COR-L47 (cell line): ENCODE data around the gene SCN10A.

Experiments used
- DNase-seq: peaks from one replicate; lab custom pipeline; 2025; lab: John Stamatoyannopoulos, UW

SCN10A gene

DNA sequence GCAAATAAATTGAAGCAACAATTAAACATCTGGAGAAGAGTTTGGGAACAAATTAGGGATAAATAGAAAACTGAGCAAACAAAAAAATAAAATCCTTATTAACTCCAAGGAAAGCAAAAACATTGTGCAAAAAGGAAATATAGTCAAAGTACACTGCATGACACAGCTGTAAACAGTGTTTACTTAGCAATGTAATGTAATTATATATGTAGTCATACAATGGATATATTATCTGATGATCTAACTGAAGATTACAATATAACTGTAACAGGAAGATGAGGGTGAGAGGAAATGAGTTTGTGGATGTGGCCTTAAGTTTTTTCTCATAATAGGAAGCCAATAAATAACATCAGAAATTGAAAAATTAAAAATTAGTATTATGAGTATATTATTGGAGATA, 42.5 kb downstream of the SCN10A start:
- DNase-seq, result no peak

DNA sequence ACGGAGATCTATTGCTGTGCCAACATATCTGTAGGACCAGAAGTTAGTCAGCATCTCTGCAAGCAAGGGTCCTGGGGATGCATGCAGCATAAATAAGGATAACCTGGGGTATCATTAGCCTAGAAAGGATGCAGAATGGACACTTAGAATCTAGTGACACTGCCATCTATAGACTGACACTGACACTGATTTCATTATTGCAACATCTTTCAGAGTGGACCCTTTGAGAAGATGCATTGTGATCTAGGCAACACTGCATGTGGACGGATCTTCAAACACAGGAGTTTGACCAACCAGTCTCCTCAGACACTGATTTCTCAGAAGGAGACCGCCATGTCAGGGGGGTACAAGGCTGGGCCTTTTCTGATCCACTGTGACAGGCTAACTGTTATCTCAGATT, 52.4 kb downstream of the SCN10A start:
- DNase-seq, result no peak

DNA sequence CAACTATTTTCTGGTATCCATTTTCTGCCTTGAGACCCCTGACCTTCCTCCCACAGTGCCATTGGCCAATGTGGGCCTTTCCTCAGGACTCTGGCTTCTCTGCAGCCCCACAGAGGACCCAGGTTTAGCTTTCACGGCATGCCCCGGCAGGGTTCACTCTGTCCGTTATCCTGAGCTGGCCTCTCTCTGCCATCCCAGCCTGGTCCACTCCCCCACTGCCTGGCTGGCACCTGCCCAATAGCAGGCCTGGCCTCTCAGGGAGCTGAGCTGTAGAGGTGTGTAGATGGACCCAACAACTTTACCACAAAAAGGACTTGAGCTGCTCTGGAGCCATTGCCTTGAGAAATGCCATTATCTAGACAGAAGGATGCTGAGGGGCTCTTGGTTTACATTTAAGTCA, 57.5 kb downstream of the SCN10A start:
- DNase-seq, result no peak

DNA sequence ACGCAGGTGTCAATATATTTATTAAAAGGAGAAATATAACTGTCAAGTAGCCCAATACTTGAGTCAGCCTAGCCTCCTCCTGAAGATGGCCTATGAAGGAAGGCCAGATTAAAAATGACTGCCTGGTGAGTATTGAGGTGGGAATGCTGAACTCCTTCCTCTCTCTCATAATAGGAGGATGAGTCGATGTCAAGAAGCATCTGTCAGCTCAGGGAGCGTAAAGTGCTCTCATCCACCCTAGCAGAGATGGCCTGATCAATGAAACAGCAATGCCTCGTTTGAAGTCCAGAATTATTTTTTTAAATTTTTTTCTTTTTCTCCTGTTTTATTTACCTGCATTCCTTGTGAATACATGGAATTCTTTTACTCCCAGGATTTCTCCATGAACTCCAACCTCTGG, 58.3 kb downstream of the SCN10A start:
- no peak for DNase-seq

DNA sequence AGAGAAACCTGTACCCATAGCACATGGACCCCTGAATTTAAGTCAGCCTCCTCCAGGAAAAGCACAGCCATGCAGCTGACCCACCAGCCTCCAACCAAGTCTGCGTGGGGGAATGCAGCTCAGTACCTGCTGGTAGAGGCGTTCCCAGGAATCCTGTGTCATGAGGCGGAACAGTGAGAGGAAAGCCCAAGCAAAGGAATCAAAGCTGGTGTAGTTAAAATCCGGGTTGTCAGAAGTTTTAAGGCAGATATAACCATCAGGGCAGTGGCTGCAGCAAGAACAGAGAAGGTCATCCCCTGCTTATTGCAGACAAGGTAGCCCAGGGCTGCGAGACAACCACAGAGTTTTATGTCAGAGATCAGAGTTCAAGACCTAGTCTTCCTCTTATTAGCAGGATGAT, 59.1 kb downstream of the SCN10A start:
- no peak for DNase-seq

DNA sequence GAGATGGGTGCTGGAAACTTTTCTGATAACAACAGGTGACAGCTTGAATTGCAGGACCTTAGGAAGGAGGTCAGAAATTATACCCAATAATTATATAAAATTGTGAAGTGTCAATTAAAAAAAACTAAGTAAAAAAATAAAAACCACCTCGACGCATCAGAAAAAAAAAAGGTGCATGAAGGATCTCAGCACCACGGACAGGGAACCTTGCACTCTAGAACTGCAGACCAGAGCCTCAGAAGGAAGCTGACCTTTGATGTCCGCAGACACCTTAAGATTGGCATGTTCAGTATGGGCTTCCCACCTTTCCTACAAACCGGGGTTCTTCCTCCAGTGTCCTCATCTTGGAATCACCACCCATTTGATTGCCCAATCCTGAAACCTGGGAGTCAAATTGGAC, 60.9 kb downstream of the SCN10A start:
- DNase-seq, result no peak

DNA sequence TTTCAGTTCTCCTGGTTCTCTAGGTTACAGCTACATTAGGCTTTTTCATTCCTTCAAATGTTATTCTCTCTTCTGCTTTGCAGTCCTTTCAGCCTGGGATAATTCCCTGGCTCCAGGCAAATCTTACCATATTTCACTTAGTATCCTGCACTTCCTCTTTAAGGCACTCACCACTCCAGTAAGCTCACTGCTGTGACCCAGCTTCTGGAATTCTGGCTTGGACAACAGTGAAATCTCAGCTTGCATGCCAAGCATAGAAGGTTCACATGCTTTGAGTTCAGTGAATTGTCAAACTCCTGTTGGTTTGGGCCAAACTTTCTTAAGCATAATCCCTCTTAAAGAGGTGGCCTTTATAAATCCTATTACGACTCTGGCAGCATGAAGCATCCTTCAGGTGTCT, 69.4 kb downstream of the SCN10A start:
- DNase-seq, result no peak

DNA sequence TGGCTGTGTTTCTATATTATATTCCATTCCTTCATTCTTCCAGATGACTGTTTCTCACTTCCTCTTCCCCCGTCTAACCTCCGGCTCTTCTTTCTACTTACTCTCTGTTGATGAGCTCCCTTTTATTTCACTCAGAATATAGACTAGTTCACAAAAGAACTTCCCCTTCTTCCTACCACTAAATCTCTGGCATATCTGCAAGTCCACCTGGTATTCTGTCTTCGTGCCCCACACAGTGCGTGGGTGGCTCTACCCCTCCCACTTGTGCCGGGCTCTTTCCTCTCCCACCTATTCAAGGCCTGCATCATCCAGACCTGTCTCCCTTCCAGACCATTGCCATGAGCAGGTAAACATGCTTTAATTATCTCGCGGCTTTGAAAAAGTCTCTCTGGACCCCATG, 73.0 kb downstream of the SCN10A start:
- no peak for DNase-seq

DNA sequence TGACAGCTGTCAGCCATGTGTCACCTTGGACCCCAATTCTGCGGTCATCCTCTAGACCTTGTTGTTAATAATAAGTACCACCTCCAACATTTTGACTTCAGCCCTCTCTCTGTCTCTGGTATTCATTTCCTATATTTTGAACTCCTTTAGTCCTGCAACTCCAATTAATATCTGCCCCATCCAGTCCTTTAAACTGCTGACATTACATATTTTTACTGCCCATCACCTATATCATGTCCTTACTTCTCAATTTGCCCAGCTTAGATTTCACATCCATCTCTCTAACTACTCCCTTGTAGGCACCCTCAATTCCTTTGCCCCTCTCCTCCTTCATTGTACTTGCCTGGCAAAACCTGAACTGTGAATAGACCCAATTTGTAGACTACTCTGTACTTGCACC, 73.5 kb downstream of the SCN10A start:
- DNase-seq, result no peak

DNA sequence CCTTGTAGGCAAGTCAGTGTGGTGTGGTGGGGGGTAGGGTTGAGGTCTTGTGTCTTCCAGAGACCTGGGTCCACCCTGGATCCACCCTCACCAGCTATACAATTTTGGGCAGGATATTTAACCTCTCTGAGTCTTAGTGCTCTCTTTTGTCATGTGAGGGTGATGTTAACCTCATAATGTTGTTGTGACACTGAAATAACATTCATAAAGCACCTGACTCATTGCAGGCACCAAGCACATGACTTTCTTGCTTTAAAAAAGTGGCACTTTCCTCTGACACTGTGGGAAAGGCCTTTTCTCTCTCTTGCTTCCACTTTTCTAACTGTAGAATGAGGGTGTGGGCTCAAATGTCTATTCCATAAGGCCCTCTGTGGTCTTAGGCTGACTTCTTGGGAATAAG, 75.5 kb downstream of the SCN10A start:
- no peak for DNase-seq

DNA sequence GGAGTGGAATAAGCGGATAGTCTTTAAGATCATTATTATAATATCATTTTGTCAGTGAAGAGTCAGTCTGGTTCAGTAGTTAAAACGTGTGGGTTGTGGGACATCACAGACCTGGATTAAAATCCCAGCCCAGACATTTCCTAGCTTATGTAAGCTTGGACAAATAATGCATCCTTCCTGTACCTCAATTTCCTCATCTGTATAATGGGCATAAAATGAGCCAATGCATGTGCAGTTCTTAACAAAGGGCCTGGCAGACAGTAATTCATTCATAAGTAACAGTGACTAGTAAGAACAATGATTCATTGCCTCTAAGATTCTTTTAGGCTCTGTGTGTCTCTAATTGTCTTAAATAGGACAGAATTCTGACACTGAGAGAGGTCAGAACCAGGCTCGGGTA, 76.1 kb downstream of the SCN10A start:
- DNase-seq, result no peak

DNA sequence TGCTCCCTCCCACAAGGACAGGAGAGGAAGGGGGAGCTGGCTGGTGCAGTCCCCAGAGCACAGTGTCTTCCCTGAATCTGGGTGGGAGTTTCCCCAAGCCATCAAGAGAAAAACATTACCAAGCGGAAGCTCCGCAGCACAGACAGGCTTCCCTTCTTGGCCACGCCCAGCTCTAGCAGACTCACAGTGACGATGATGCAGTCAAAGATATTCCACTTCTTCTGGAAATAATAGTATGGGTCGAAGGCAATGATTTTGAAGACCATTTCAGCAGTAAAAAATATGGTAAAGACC, 76.7 kb downstream of the SCN10A start:
- no peak for DNase-seq

DNA sequence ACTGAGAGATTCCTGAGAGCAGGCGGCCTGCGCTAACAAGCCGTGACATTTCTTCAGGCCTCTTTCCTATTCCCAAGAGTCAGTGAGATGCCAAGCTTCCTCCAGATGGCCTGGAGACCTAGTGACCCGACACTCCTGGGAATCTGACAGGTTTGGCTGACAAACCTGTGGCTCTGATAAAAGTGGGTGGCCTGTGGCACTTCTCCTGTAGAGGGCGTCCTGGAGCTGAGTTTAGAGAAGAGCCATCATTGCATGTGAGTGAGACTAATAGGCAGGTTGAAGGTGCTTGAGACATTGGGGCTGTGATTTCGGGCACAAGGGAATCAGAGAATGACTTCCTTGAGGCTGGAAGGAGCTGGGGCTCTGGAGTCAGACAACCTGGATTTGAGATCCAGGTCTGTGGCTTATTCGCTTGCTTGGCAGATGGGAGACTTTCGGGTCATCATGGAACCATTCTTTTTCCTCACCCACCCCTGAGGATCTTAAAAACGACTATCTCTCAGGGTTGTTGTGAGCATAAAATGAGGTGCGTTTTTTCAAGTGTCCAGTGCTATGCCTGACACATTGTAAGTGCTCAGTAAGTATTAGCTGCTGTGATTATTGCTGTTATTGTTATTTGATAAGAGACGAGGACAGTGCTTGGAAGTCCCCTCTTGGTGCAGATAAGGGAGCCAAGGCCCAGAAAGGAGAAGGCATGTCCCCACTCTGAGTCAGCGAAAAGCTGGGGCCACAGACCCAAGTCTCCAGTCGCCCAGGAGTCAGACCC, 77.2 kb downstream of the SCN10A start:
- no peak for DNase-seq

DNA sequence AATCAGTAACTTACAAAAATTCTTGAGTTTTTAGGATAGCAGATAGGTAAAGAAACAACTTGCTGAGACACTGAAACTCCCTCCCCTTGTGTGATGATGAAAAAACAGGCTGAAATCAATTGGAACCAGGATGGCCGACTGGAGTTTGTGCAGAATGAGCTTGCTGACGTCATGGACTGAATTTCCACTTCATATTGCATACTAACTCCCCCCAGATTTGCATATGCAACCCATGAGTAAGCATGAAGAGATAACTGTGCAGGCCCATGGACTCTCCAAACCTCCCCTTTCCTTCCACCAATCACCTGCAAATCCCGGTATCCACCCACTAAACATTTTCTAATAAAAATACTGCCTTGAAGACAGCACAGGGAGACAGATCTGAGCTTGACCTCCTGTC, 84.5 kb downstream of the SCN10A start:
- no peak for DNase-seq

DNA sequence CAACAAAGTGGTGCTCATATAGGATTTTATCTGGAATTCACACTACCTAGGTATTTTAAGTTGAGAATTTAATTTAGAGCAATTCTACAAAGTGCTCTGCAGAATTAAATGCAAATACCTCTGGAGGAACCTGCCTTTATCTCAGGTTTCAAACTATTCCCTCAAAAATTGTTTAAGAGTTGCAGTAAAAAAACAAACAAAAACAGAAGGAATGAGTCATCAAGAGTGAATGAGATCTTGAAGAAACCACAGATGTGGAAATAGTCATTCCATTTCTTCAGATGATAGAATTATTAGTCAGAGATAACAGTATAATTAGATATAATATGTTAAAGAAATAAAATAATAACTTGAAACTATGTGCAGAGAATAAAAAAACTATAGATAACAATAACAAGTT, 85.7 kb downstream of the SCN10A start:
- no peak for DNase-seq

DNA sequence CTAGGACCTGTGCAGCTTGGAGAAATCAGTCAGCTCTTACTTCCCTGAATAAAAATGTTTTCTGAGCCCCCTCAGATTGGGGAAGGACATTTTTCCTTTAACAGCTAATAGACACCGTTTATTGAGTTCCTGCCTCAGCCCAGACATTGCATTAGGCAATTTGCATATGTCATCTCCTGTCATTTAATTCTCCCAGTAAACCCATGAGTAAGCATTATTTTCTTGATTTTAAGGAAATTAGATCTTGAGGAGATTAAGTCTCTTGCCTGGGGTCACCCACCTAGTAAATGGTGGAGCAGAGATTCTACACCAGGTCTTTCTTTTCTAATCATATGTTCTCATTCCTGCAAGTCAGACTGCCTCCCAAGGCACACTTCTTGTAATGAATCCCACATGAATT, 88.0 kb downstream of the SCN10A start:
- DNase-seq, result no peak

DNA sequence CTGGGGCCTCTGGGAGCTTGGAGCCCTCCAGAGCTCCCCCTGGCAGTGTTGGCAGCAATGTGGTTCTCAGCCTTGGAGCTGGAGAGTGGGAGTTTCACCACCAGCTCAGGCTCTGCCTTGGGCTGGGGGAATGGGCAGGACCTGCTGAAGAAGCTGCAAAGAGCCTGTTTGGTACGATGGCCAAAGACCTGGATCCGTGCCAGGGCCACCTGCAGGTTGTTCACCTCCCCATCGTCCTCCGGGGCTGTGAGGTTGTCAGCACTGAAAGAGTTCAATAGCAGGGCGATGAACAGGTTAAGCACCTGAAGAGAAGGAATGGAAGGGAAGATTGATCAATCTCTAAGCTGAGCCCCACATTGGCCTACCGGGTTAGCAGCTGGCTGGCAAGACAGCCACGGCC, 89.3 kb downstream of the SCN10A start:
- DNase-seq, result no peak

DNA sequence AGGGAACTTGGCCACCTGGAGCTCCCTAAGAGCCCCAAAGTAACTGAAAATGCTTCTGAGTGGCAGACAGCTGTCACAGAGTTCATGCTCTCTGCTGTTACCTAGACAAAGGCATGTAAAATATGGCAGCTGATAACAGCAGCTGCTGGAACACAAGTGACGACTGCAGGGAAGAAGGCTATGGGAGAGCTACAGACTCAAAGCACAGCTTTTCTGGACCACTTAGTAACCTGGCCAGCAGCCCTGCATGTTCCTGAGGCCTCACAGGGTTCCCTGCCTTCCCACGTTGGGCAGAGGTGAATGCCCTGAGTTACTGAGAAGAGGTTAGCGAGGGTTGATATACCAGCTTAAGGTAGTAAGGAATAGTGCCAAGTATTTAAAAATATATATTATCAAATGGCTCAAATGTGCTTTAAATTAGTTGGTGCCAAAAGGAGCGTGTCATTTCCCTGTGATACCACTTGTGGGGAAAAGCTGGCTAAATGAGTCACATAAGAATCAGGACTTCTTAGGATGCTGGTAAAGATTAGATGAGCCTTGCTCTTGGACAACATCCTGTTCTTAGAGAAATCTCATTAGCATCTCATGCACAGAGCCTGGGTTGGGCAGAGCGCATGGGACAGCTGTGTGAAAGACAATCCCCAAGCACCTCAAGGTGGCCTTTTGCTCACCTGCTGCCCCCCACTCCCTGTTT, 90.1 kb downstream of the SCN10A start:
- no peak for DNase-seq

DNA sequence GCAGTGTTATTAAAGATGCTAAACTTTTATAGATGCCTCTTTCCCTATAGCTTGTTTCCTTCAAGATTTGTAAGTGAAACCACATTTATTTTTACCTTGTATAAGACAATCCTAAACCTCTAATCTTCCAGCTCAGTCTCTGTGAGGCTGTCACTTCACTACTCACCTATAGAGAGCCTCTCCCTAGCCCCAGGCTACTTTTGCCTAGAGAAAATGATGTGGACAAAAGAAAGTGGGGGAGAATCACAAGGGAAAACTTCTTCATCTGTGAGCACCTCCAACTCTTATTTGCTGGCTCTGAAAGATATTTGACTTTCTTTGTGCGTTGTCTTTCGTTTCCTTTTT, 91.7 kb downstream of the SCN10A start:
- no peak for DNase-seq

DNA sequence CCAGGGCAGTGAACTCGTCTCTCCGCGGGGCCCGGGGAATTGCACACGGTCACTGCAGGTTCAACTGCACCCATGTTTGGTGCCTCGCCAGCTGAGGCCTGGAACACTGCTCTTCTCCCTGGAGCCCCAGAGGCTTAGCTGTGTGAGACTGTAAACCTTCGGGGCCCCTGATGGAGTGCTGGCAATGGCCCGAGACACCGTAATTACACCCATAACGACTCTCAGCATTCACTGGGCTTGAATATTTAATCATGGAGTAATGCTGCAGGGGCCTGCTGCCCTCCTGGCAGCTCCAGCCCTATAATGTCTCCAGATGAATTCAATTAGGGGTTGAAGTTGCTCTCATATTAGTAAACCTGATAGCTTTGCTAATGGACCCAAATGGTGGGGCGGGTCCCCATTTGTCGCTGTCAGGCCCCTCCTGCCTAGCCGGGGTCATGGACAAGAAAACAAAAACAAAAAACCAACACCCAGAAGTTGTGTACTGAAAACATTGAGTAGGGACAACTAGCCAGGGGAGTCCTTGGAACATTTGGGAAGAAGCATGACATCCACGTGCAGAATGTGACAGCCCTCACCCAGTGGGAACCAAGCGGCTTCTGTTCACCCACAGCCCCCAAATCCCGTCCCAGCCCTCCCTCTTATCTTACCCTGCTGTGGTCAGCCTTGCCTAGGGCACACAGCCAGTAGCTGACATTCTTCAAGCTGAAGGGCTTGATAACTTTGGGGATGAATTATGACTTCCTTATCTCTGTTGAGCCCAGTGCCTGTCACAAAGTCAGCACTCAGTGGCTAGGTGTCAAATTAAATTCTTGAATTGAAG, 92.2 kb downstream of the SCN10A start:
- DNase-seq, result no peak

DNA sequence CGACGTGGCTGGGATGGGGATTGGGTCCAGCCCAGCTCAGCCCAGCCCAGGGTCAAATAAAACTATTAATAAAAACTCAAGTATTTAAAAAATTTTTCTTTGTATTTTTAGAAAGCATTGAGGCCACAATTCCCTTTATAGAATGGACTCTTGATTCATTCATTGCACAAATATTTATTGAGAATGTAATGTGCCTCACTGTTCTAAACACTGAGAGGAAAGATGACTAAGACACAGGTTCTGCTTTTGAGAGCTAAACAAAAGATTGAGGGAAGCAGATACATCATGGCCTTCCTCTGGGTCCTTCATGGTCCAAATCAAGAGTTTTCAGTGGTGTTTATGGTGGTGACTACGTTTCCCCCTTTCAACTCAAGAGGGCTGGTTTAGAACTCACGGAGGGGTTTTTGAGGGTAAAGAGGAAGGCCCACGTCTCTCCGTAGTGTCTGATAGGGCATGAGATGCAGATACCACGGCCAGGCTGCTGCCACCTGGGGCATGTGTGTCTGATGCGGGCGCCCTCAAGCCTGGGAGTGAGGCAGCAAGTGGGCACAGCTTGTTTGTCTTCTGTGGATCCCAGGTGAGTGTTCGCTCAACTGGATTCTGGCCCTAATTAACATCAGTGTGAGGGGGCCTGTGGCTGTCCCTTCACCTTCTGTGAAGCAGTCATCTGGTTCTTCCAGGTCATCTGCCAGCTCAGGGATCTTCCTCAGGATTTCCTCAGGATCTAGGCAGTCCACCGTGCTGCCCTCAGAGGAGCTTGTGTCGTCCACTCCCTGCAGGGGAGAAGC, 93.0 kb downstream of the SCN10A start:
- DNase-seq, result no peak

DNA sequence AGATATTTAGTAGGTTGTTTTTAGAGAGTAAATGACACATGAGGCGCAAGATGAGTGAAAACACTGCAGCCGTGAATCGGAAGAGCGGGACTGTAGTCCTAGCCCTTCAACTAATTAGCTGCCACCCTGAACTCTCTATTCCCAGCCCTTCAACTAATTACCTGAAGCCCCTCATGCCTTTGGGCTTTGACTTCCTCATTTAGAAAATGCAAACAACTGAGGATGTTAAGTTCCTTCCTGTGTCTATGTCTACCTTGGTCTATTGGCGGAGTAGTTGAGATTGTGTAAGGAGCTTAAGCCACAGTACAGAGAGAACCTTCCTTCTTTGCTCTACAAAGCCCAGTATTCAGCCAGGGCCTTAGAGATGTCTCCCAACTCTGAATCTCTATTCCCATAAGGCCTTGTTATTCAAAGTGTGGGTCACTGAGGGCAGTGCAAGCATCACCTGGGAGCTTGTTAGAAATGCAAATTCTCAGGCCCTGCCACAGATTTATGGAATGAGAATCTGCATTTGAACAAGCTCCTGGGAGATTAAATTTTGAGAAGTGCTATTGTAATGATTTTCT, 94.7 kb downstream of the SCN10A start:
- no peak for DNase-seq
